NCI-H748 (cell line): ENCODE results near the gene GM2A.

Source experiments
- DNase-seq: peaks from one replicate; lab custom pipeline; 2025; ENCODE audit not compliant: unreplicated experiment; lab: John Stamatoyannopoulos, UW

The GM2A gene

GRCh38 chr5:151252762-151253604, at the start of gene GM2A:
Gene GM2A (plus strand): TSS chr5:151253185. CDS start chr5:151253217, 32 bp downstream.
- DNase-seq: peak; percentile 99

DNA sequence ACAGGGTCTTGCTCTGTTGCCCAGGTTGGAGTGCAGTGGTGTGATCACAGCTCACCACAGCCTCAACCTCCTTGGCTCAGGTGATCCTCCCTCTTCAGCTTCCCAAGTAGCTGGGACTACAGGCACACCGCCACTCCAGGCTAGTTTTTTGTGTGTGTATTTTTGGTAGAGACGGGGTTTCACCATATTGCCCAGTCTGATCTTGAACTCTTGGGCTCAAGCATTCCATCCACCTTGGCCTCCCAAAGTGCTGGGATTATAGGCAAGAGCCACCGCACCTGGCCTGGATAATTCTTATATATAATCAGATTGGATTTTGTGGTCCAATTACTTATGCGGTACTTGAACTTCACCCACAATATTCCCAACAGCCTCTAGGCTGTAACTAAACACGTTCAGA, 48.9 kb upstream of the GM2A start:
- DNase-seq: no peak

DNA sequence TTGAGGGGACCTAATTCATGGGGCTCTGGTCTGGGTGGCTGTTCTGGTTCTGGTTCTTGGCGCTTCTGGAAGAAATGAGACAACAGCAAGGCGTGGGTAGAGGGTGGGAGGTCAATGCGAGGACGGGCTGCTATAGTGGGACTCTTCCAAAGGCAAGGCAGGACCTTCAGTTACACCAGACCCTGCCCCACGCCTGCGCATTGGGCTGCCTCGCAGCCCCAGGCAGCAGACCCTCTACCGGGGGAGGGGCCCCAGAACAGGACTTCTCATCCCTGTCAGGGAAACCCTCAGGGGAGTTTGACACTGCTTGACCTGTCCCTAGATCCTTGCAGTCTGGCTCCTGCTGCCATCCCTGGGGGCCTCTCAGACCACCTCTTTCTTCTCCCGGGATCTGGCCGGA, 47.6 kb upstream of the GM2A start:
- no peak for DNase-seq

- no peak for DNase-seq
These were observed 44.5 kb upstream of the GM2A start for GRCh38 chr5:151208481-151208914.

GRCh38 chr5:151212406-151212798, 40.6 kb upstream of the GM2A start:
- no peak for DNase-seq

- no peak for DNase-seq
These were observed 39.0 kb upstream of the GM2A start for GRCh38 chr5:151213803-151214613.

DNA sequence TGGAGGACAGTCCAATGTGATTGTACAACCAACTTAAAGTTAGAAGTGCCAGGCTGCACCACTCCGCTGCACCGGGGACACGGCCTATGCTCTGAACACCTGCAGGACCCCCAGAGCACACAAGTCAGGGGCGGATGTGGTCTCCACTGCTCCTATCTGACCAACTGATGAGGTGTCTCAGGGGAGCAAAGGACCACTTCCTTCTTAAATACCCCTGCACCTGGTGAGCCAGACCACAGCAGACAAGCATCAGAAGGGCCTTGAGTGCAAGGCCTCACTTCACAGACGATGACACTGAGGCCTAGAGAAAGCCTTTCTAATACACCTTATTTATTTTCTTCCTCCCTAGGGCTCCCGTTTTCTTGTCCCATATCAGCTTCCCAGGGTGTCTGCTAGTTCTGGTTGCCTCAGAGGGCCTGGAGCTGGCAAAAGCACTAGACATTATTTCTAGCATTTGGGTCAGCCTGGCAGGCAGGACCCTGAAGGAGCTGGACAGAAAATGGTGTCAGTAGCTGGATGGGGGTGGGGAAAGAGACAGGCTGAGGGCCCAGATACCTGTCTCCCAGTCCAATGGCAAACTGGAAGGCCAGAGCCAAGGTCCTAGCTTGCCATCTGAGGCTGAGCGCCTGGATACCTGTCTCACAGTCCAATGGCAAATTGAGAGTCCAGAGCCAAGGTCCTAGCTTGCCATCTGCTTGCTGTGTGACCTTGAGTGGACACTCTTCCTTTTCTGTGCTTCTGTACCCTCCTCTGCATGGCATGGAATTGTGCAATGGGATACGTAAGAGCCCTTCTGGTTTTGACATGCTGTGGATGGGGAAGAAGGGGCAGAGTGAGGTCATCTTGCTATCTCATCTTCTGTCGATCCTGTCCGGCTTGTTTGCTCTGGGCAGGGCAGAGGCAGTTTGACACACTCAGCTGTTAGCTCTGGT, 38.1 kb upstream of the GM2A start:
- no peak for DNase-seq

DNA sequence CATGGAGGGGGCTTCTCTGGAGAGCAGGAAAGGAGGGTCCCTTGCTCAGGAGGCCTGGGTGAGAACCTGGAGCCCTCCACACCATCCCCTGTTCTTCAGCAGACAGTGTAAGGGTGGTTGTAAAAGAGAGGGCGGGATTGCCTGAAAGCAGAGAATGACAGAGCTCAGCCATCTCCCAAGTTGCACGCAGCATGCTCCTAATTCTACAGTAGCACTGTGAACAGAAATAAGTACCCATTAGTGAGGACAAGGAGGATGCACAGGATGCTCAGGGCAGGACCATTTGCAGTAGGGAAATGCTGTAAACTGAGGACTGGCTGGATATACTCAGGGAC, 37.5 kb upstream of the GM2A start:
- no peak for DNase-seq

DNA sequence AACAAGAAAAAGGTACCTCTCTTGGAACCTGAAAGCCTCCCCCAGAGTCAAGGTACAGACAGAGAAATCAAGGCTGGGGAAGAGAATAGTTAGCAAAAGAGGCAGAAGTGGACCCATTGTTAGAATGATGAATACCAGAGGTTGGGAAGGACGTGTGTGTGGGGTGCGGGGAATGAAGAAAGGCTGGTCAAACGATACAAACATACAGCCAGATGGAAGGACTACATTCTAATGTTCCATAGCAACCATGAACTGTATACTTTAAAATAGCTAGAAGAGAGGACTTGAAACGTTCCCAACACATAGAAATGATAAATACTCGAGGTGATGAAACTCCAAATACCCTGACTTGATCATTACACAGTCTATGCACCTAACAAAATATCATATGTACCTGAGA, 36.2 kb upstream of the GM2A start:
- DNase-seq: no peak

GRCh38 chr5:151218177-151218576, 34.8 kb upstream of the GM2A start:
- DNase-seq: no peak

DNA sequence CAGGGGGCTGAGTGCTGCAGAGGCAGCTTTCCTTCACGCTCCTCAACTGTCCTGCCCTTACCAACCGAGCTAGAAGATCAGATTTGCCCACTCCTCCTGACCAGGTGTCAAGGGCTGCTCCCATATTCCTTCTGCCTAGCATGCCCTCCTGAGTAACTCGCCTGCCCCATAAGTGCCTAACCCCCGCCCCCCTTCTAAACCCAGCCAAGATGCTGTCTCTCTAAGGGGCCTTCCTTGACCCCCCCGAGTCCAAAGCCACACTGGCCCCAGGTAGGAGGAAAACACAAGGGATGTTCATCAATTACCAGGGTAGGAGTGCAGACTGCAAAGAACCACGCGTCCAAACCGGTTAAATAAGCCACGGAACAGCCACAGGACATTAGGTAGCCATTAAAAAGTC, 33.8 kb upstream of the GM2A start:
- no peak for DNase-seq

- no peak for DNase-seq
These were observed 33.2 kb upstream of the GM2A start for GRCh38 chr5:151219789-151220188.

DNA sequence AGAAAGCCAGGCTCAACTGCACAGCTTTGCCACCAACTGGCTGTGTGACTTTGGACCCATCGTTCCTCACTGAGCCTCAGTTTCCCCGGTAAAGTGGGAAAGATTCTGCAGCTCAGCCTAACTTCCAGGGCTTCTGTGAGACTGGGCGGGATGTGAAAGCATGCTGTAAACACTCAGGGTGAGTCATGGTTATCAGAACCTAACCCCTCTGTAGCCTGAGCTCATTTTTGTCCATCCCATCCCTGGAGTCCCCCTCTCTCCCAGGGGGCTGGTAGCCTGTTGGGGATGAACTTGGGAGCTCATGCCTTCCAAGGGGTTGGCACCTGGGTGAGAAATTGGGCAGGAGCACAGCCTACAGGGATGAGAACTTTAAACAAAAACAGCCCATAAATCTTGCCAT, 31.4 kb upstream of the GM2A start:
- DNase-seq: no peak

GRCh38 chr5:151222054-151222789, 30.8 kb upstream of the GM2A start:
- DNase-seq: no peak

DNA sequence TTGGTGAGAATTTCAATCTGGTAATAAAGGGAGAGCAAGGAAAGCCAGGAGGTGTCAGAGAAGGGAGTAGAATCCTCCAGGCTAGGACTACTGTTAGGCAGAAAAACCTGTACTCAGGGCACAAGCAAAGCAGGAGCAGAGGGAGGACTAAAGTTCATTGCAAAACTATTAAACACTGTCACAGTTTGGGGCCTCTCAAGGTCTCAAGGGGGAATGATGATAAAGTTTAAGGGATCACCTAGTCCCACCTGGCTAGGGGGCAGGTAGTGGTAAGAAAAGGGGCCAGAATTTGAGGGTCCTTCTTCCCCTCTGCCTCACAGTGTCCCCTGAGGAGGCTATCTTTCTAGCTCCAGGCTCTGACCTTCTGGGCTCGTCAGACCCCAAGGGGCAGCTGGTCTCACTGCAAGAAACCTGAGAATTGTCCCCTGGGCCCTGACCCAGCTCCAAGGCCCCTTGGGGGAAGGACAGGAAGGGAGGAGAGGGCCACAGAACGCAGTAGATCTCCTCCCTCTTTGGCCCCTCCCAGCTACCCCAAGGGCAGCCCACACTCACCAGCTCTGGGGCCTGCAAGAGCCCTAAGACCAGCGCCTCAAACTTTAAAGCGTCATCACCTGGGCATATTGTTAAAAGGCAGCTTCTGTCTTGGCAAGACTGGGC, 30.1 kb upstream of the GM2A start:
- no peak for DNase-seq

DNA sequence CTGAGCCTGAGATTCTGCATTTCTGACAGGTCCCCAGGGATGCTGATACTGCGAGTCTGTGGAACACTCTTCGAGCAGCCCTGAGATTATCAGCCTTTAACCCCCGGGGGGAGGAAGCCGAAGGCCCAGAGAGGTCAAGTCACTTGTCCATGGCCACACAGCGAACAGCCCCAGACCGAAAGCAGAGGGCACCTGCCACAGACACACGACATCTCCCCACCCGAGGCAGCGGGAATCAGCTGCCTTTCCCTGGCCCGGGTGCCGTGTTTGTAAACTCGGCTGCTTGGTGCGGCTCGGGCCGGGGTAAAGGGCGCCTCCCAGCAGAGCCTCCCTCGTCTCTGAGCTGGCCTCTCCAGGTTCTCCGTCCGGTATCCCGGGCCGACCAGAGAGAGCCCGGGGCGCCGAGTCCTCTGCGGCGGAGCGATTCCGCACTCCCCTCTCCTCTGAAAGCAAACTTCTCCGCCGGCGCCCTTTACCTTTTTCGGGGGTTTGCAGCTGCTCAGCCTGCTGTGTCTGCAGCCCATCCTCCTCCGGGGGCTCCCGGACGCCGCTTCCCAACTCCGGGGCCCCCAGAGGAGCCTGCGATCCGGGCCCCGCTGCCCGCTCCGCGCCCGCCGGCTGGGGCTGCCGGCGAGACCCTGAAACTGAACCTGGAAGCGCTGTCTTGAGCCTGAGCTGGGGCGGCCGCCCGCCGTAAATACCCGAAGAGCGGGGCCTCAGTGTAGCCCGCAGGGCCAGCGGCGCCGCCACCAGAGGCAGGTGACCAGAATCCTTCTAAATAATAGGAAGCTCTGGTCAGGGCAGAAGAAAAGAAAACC, 29.3 kb upstream of the GM2A start, which contains the start of gene CCDC69:
TSS of gene CCDC69 (minus strand) at position 646 of the 818 bp plus-strand sequence. CDS start at position 524, 122 bp downstream.
- DNase-seq: peak; percentile 80

DNA sequence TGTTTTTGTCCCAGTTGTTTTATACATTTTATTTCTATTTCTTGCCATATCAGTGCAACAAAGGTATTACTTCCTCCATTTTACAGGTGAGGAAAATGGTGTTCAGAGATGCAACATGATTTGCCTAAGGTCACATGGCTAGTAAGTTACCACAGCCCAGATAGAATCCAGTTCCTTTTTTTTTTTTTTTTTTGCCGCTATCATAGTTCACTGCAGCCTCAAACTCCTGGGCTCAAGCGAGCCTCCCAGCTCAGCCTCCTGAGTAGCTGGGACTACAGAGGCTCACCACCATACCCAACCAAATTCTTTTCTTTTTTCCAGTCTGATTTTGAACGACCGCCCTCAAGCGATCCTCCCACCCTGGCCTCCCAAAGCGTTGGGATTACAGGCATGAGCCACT, 28.6 kb upstream of the GM2A start:
- DNase-seq: no peak

GRCh38 chr5:151225071-151225470, 27.9 kb upstream of the GM2A start:
- DNase-seq: no peak

GRCh38 chr5:151225475-151225874, 27.5 kb upstream of the GM2A start:
- DNase-seq: no peak
